Keratinocyte (primary cell): Measurements from ENCODE around the gene OBSL1. TPM values are rescaled to one million over a fixed set of nuclear protein-coding genes. Genes with fewer than 3 reads are reported as not detected.

Source experiments
- DNase-seq: peaks from one replicate; pipeline ENCODE4 v3.0.0-alpha.2; 2011; ENCODE audit warnings: low read depth, missing footprints, low spot score
- FAIRE-seq: peaks from 2 replicates; lab custom pipeline; 2011; peaks lifted over from hg19 to GRCh38; lab: Jason Lieb, UNC
- H2AFZ ChIP-seq: 2 replicates; pipeline ENCODE4 v1.6.0; 2012; ENCODE audit warnings: low read length, control low read depth, inconsistent platforms; ENCODE audit not compliant: control insufficient read depth
- H3K27ac ChIP-seq: 2 replicates; pipeline ENCODE4 v1.5.1; 2011; ENCODE audit warnings: low read length; ENCODE audit not compliant: control insufficient read depth, insufficient read depth
- H3K27me3 ChIP-seq: 3 replicates; pipeline ENCODE4 v1.6.0; 2011; ENCODE audit warnings: low read length; ENCODE audit not compliant: control insufficient read depth, insufficient read depth; ENCODE audit errors: extremely low read depth
- H3K36me3 ChIP-seq, 2 experiments: 2 replicates in 1 of 2; 3 replicates in 1 of 2; pipeline ENCODE4 v1.5.1; 2011; ENCODE audit warnings: low read length in 2 of 2, mild to moderate bottlenecking in 1 of 2; ENCODE audit not compliant: control insufficient read depth in 2 of 2, insufficient read depth in 2 of 2; ENCODE audit errors: extremely low read depth in 1 of 2
- H3K4me1 ChIP-seq: 3 replicates; pipeline ENCODE4 v1.5.1; 2011; ENCODE audit warnings: low read length; ENCODE audit not compliant: control insufficient read depth, insufficient read depth; ENCODE audit errors: extremely low read depth
- H3K4me2 ChIP-seq: 3 replicates; pipeline ENCODE4 v1.6.0; 2011; ENCODE audit warnings: low read depth, low read length; ENCODE audit not compliant: control insufficient read depth, insufficient read depth; ENCODE audit errors: extremely low read depth
- H3K4me3 ChIP-seq, 3 experiments: fragments of 200-600 bp in 1 of 3; sonication (generic) in 1 of 3; 2 replicates in 2 of 3; 3 replicates in 1 of 3; pipeline ENCODE4 v1.5.1; 2011 to 2016; ENCODE audit warnings: low read length in 3 of 3, mild to moderate bottlenecking in 3 of 3, control low read depth in 2 of 3, inconsistent platforms in 1 of 3, low read depth in 1 of 3, mixed read lengths in 1 of 3, mixed run types in 1 of 3, moderate library complexity in 1 of 3; ENCODE audit not compliant: control insufficient read depth in 2 of 3, insufficient read depth in 2 of 3; ENCODE audit errors: extremely low read depth in 1 of 3
- H3K79me2 ChIP-seq: 2 replicates; pipeline ENCODE4 v1.6.0; 2012; ENCODE audit warnings: low read length; ENCODE audit not compliant: control insufficient read depth, insufficient read depth
- H3K9ac ChIP-seq: 3 replicates; pipeline ENCODE4 v1.6.0; 2011; ENCODE audit warnings: low read length; ENCODE audit not compliant: control insufficient read depth, insufficient read depth; ENCODE audit errors: extremely low read depth
- H3K9me1 ChIP-seq: 3 replicates; pipeline ENCODE4 v1.6.0; 2011; ENCODE audit warnings: low read length; ENCODE audit not compliant: control insufficient read depth, insufficient read depth; ENCODE audit errors: extremely low read depth
- H3K9me3 ChIP-seq: 2 replicates; pipeline ENCODE4 v1.5.1; 2012; ENCODE audit warnings: low read depth, low read length; ENCODE audit not compliant: control insufficient read depth
- H4K20me1 ChIP-seq: 3 replicates; pipeline ENCODE4 v1.6.0; 2011; ENCODE audit warnings: low read length; ENCODE audit not compliant: control insufficient read depth, insufficient read depth; ENCODE audit errors: extremely low read depth
- CTCF ChIP-seq, 3 experiments: IDR thresholded peaks in 1 of 3; conservative IDR thresholded peaks in 1 of 3; optimal IDR thresholded peaks in 1 of 3; 2 replicates in 2 of 3; 3 replicates in 1 of 3; pipeline versions ENCODE3 to v1.5.1; 2011; ENCODE audit warnings: low read length in 3 of 3, mild to moderate bottlenecking in 3 of 3, moderate library complexity in 2 of 3, control low read depth in 1 of 3, inconsistent platforms in 1 of 3; ENCODE audit not compliant: insufficient read depth in 2 of 3; ENCODE audit errors: extremely low read depth in 1 of 3
- EZH2 ChIP-seq: IDR thresholded peaks from one replicate; pipeline ENCODE4 v1.6.1; 2012; ENCODE audit warnings: inconsistent platforms, mild to moderate bottlenecking, low read length, moderate library complexity
- dilution Hi-C: fragments of 300-500 bp; cut with MboI; formaldehyde crosslinking; loops from one replicate; pipeline ENCODE4 v1.7.0; 2020; ENCODE audit warnings: low sequenced_read_pairs; ENCODE audit not compliant: extremely low pct_ligation_motif_present
- polyA plus RNA-seq, 5 experiments: library from polyadenylated mRNA; depleted of rRNA in 3 of 5; stranded (reverse) in 3 of 5; stranded (forward) in 1 of 5; unstranded in 1 of 5; fragments of >200 nt; gene quantifications; 1 replicate in 1 of 5; 2 replicates in 3 of 5; 3 replicates in 1 of 5; pipeline versions ENCODE4 v1.2.1 to v1.2.3, GENCODE V29; 2011 to 2012; ENCODE audit warnings: missing spikeins in 2 of 5, low read depth in 1 of 5, low replicate concordance in 1 of 5

Gene OBSL1
- polyA plus RNA-seq, 1 donor (not counting 4 experiments of a cell fraction or from before 2014, with no cell fraction given): 9.3 TPM

DNA sequence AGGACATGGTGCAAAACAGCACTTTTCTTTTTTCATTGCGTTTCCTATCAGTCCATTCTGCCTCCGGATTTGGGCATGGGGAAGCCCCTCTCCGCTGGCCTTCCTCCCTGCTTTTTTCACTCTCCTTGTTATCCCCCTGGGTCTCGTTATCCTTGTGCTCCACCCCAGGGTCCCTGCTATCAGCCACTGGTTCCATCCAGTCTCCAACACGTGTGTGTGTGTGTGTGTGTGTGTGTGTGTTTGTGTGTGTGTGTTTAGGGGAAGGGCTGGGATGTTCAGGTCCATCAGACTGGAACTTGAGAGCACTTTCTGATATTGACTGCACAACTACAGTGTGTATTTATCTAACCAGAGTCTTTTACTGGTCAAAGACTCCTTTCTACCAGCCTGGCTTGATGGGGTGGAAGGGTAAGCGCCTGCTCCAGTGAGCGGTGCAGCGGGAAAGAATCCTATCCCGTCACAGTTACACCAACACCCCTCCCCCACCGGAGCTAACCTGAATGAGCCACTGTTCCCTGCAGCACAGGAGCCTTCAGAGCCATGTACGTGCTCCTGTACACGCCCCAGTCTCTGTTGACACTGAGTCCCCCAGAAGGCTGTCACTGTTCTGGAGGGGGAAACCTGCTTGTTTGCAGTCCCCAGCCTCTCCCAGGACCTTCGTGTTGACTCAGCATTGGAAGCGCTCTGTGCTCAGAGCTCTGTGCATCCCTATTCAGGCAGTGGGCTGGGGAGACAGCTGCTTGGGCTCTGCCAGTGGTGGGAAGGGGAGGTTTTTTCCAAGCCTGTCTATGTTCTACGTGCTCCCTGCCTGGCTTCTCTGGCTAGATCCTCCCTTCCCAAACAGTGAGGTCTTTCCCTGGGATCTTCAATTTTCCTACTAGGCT lies 5.4 kb upstream of the OBSL1 start:
- H3K79me2 ChIP-seq: no peaks in the 10 kb centered on the region
- no peaks in the 10 kb centered on the region for H3K9me1 ChIP-seq
- H3K36me3 ChIP-seq: no peaks in the 10 kb centered on the region
- no peak for TF ChIP-seq CTCF (optimal IDR thresholded peaks at IDR 0.05 in 1 of 3, IDR thresholded peaks at IDR 0.05 in 1 of 3, conservative IDR thresholded peaks at IDR 0.05 in 1 of 3; ENCODE audit: extremely low read depth in 1 of 3, insufficient read depth in 2 of 3, low read length in 3 of 3)
- no peak for TF ChIP-seq EZH2
- H3K27ac ChIP-seq: no peak overlapping the region
- peak; percentile 20 for FAIRE-seq
- H4K20me1 ChIP-seq: no peaks in the 10 kb centered on the region
- H3K9me3 ChIP-seq: no peaks in the 10 kb centered on the region
- DNase-seq: no peak
- no peak overlapping the region for H3K4me3 ChIP-seq
- dilution Hi-C loops: no loop called here
- H3K9ac ChIP-seq: no peak overlapping the region
- H3K4me1 ChIP-seq: peaks cover 4% of the 10 kb centered on the region
- H2AFZ ChIP-seq: peak overlapping the region; percentile 34
- no peak overlapping the region for H3K4me2 ChIP-seq
- peaks cover 6% of the 10 kb centered on the region for H3K27me3 ChIP-seq

GRCh38 chr2:219575566-219576504 lies 4.5 kb upstream of the OBSL1 start:
- H3K27me3 ChIP-seq: peaks cover 6% of the 10 kb centered on the region
- H3K9ac ChIP-seq: no peak overlapping the region
- no peak overlapping the region for H3K4me3 ChIP-seq
- H3K27ac ChIP-seq: no peak overlapping the region
- H4K20me1 ChIP-seq: no peaks in the 10 kb centered on the region
- no peaks in the 10 kb centered on the region for H3K36me3 ChIP-seq
- dilution Hi-C loops: no loop called here
- peaks cover 8% of the 10 kb centered on the region for H3K4me1 ChIP-seq
- no peak overlapping the region for H3K4me2 ChIP-seq
- no peaks in the 10 kb centered on the region for H3K79me2 ChIP-seq
- DNase-seq (no peak), FAIRE-seq (no peak)
- no peaks in the 10 kb centered on the region for H3K9me1 ChIP-seq
- TF ChIP-seq CTCF (optimal IDR thresholded peaks at IDR 0.05 in 1 of 3, IDR thresholded peaks at IDR 0.05 in 1 of 3, conservative IDR thresholded peaks at IDR 0.05 in 1 of 3; ENCODE audit: extremely low read depth in 1 of 3, insufficient read depth in 2 of 3, low read length in 3 of 3): no peak
- H3K9me3 ChIP-seq: no peaks in the 10 kb centered on the region
- H2AFZ ChIP-seq: no peak overlapping the region
